ENCODE measurements around the gene TASOR. TPM values are rescaled to one million over a fixed set of nuclear protein-coding genes. Genes with fewer than 3 reads are reported as not detected.

The TASOR gene
- total RNA-seq, 2 donors from 2014 or later: 55.0 to 62.5 TPM

- peaks cover 99% of the 10 kb centered on the region for H3K36me3 Mint-ChIP-seq (ENCODE audit: low read depth)
- no peak overlapping the region for H3K4me3 Mint-ChIP-seq
- H3K27ac Mint-ChIP-seq: no peak overlapping the region
- peaks cover 4% of the 10 kb centered on the region for H3K4me1 Mint-ChIP-seq
- H3K27me3 Mint-ChIP-seq: no peaks in the 10 kb centered on the region
- no peak for ATAC-seq (replicated peaks)
- H3K9me3 Mint-ChIP-seq: no peaks in the 10 kb centered on the region
Measured at GRCh38 chr3:56655709-56656108, 27.4 kb downstream of the TASOR start.

GRCh38 chr3:56654460-56654859 is 28.6 kb downstream of the TASOR start:
- peak overlapping the region; percentile 56 for H3K27ac Mint-ChIP-seq
- ATAC-seq (replicated peaks): no peak
- H3K36me3 Mint-ChIP-seq (ENCODE audit: low read depth): peaks cover 99% of the 10 kb centered on the region
- peaks cover 11% of the 10 kb centered on the region for H3K4me1 Mint-ChIP-seq
- H3K4me3 Mint-ChIP-seq: no peak overlapping the region
- no peaks in the 10 kb centered on the region for H3K27me3 Mint-ChIP-seq
- no peaks in the 10 kb centered on the region for H3K9me3 Mint-ChIP-seq

- peaks cover 17% of the 10 kb centered on the region for H3K4me1 Mint-ChIP-seq
- H3K9me3 Mint-ChIP-seq: no peaks in the 10 kb centered on the region
- no peak overlapping the region for H3K4me3 Mint-ChIP-seq
- no peaks in the 10 kb centered on the region for H3K27me3 Mint-ChIP-seq
- H3K36me3 Mint-ChIP-seq (ENCODE audit: low read depth): peaks cover 99% of the 10 kb centered on the region
- H3K27ac Mint-ChIP-seq: no peak overlapping the region
- ATAC-seq (replicated peaks): no peak
Measured at GRCh38 chr3:56645407-56645806, 37.7 kb downstream of the TASOR start.

- H3K27ac Mint-ChIP-seq: no peak overlapping the region
- peaks cover 87% of the 10 kb centered on the region for H3K36me3 Mint-ChIP-seq (ENCODE audit: low read depth)
- no peaks in the 10 kb centered on the region for H3K4me1 Mint-ChIP-seq
- no peaks in the 10 kb centered on the region for H3K27me3 Mint-ChIP-seq
- no peak overlapping the region for H3K4me3 Mint-ChIP-seq
- no peak for ATAC-seq (replicated peaks)
- no peaks in the 10 kb centered on the region for H3K9me3 Mint-ChIP-seq
Measured at GRCh38 chr3:56633602-56634535, 49.2 kb downstream of the TASOR start.

Other genes starting within 250 kb of the TASOR start
- gene ERC2, start 214.8 kb downstream of the TASOR start, total RNA-seq: not detected
- gene CCDC66, start 126.1 kb downstream of the TASOR start, total RNA-seq: 10 to 100 TPM; 26.3 to 27.0 TPM
- gene ARHGEF3, start 118.7 kb upstream of the TASOR start, total RNA-seq: 10 to 100 TPM; 12.3 to 17.0 TPM